ENCODE results near the gene CUX1. TPM values are rescaled to one million over a fixed set of nuclear protein-coding genes. Genes with fewer than 3 reads are reported as not detected.
"Not testable (repeated sequence)": the region's sequence is repeated elsewhere in the genome, so short reads cannot be mapped to it uniquely, and the experiment has no call there.

CUX1 gene
- total RNA-seq, 1 donor from 2014 or later, result 56.5 TPM

- TF ChIP-seq, protein P1, sequence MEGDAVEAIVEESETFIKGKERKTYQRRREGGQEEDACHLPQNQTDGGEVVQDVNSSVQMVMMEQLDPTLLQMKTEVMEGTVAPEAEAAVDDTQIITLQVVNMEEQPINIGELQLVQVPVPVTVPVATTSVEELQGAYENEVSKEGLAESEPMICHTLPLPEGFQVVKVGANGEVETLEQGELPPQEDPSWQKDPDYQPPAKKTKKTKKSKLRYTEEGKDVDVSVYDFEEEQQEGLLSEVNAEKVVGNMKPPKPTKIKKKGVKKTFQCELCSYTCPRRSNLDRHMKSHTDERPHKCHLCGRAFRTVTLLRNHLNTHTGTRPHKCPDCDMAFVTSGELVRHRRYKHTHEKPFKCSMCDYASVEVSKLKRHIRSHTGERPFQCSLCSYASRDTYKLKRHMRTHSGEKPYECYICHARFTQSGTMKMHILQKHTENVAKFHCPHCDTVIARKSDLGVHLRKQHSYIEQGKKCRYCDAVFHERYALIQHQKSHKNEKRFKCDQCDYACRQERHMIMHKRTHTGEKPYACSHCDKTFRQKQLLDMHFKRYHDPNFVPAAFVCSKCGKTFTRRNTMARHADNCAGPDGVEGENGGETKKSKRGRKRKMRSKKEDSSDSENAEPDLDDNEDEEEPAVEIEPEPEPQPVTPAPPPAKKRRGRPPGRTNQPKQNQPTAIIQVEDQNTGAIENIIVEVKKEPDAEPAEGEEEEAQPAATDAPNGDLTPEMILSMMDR (IDR thresholded peaks at IDR 0.05; ENCODE audit: partially characterized antibody, unreplicated experiment), result no peak
- Mint-ChIP-seq H3K36me3 (ENCODE audit: unreplicated experiment) (no peaks in the 10 kb centered on the region), H3K27ac (ENCODE audit: unreplicated experiment) (no peak overlapping the region), H3K27me3 (ENCODE audit: unreplicated experiment) (peaks cover 8% of the 10 kb centered on the region), H3K9me3 (ENCODE audit: unreplicated experiment) (peaks cover 9% of the 10 kb centered on the region), H3K4me1 (ENCODE audit: low read depth, unreplicated experiment) (peaks cover 13% of the 10 kb centered on the region), H3K4me3 (ENCODE audit: unreplicated experiment) (no peak overlapping the region)
- no peak for DNase-seq
These were observed 479.1 kb downstream of the CUX1 start for GRCh38 chr7:102296514-102296913.

DNA sequence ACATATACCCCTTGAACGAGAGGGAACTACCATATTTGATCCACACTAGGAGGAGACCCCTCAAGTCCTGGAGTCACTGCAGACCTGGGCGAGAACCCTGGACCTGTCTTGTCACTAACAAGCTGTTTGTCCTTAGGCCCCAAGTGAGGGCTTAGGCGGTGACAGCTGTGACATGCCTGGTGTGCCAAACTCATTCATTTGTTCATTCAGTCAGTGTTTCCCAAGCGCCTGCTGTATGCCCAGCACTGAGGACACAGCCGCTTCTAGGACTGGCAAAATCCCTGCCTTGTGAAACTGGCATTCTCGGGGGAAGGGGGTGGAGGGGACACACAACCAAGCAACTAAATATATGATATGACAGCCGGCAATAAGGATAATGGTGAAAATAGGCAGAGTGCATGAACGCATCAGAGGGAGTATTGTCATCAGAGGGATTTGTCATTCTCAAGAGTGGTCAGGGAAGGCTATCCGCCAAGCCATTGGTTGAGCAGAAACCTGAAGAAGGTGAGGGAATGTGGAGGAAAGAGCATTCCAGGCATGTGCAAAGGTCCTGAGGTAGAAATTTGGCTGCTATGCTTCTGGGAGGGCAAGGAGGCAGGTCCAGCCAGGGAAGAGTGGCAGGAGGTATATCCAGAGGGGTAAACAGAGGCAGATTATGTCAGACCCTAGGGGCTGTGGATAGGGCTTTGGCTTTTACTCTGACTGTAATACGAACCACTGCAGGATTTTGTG, 480.2 kb downstream of the CUX1 start:
- peaks cover 11% of the 10 kb centered on the region for H3K4me1 Mint-ChIP-seq (ENCODE audit: low read depth, unreplicated experiment)
- no peaks in the 10 kb centered on the region for H3K36me3 Mint-ChIP-seq (ENCODE audit: unreplicated experiment)
- peaks cover 11% of the 10 kb centered on the region for H3K27me3 Mint-ChIP-seq (ENCODE audit: unreplicated experiment)
- no peak for DNase-seq
- no peak overlapping the region for H3K27ac Mint-ChIP-seq (ENCODE audit: unreplicated experiment)
- H3K9me3 Mint-ChIP-seq (ENCODE audit: unreplicated experiment), result peaks cover 12% of the 10 kb centered on the region
- TF ChIP-seq, protein P1 (IDR thresholded peaks at IDR 0.05; ENCODE audit: partially characterized antibody, unreplicated experiment), result no peak
- no peak overlapping the region for H3K4me3 Mint-ChIP-seq (ENCODE audit: unreplicated experiment)

- H3K27ac Mint-ChIP-seq (ENCODE audit: unreplicated experiment), result no peak overlapping the region
- DNase-seq, result peak; percentile 70
- TF ChIP-seq, protein P1 (IDR thresholded peaks at IDR 0.05; ENCODE audit: partially characterized antibody, unreplicated experiment), result peak; percentile 71
- no peaks in the 10 kb centered on the region for H3K36me3 Mint-ChIP-seq (ENCODE audit: unreplicated experiment)
- H3K4me1 Mint-ChIP-seq (ENCODE audit: low read depth, unreplicated experiment), result peaks cover 5% of the 10 kb centered on the region
- H3K9me3 Mint-ChIP-seq (ENCODE audit: unreplicated experiment), result peaks cover 15% of the 10 kb centered on the region
- H3K4me3 Mint-ChIP-seq (ENCODE audit: unreplicated experiment), result no peak overlapping the region
- H3K27me3 Mint-ChIP-seq (ENCODE audit: unreplicated experiment), result peaks cover 9% of the 10 kb centered on the region
These were observed 483.3 kb downstream of the CUX1 start for GRCh38 chr7:102300643-102301221.

DNA sequence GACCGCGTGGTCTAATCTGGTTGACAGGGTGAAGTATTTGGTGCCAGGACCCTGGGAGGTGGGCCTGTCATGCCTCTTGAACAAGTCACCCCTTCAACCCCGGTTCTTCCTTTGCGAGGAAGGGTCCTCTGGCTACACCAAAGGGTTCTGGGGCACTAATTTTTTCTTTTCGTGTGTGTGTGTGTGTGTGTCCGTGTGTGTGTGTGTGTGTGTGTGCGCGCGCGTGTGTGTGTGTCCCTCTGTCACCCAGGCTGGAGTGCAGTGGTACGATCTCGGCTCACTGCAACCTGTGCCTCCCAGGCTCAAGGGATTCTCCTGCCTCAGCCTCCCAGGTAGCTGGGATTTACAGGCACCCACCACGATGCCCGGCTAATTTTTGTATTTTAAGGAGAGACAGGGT, 483.9 kb downstream of the CUX1 start:
- not testable (repeated sequence) for H3K27ac Mint-ChIP-seq (ENCODE audit: unreplicated experiment); H3K4me3 Mint-ChIP-seq (ENCODE audit: unreplicated experiment); H3K4me1 Mint-ChIP-seq (ENCODE audit: low read depth, unreplicated experiment); H3K36me3 Mint-ChIP-seq (ENCODE audit: unreplicated experiment); H3K27me3 Mint-ChIP-seq (ENCODE audit: unreplicated experiment); DNase-seq
- peaks cover 15% of the 10 kb centered on the region for H3K9me3 Mint-ChIP-seq (ENCODE audit: unreplicated experiment)

DNA sequence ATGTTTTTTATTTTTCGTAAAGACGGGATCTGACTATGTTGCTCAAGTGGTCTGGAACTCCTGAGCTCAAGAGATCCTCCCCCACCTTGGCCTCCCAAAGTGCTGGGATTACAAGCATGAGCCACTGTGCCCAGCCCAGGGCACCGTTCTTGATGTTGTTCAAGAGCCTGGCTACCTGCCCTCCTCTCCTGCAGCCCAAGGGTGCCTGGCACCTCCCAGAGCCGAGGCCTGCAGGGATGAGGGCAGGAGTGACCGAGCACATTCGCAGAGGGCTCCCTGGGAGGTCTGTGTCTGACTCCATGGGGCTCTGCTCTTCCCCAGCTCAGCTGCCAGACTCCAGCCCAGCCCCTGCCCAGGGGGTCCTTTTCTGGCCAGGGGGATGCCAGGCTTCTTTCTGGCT, 484.6 kb downstream of the CUX1 start:
- Mint-ChIP-seq H3K4me1 (ENCODE audit: low read depth, unreplicated experiment) (no peaks in the 10 kb centered on the region), H3K9me3 (ENCODE audit: unreplicated experiment) (peaks cover 13% of the 10 kb centered on the region)
- DNase-seq, result no peak

More for the DNA sequence above, 484.6 kb downstream of the CUX1 start:
- H3K27ac Mint-ChIP-seq (ENCODE audit: unreplicated experiment), result no peak overlapping the region
- TF ChIP-seq, protein P1 (IDR thresholded peaks at IDR 0.05; ENCODE audit: partially characterized antibody, unreplicated experiment), result no peak
- H3K4me3 Mint-ChIP-seq (ENCODE audit: unreplicated experiment), result no peak overlapping the region
- H3K27me3 Mint-ChIP-seq (ENCODE audit: unreplicated experiment), result peaks cover 6% of the 10 kb centered on the region
- H3K36me3 Mint-ChIP-seq (ENCODE audit: unreplicated experiment), result no peaks in the 10 kb centered on the region
